Measurements from ENCODE around the gene C5orf46.

C5orf46 gene

GRCh38 chr5:147858565-147858964 lies 47.8 kb downstream of the C5orf46 start:
- no peak for DNase-seq (ENCODE audit: low read depth in 3 of 3)

GRCh38 chr5:147857302-147858129 lies 48.8 kb downstream of the C5orf46 start:
- DNase-seq (ENCODE audit: low read depth in 3 of 3) = peak in 2 of 3 experiments; percentile 5 to 16

DNA sequence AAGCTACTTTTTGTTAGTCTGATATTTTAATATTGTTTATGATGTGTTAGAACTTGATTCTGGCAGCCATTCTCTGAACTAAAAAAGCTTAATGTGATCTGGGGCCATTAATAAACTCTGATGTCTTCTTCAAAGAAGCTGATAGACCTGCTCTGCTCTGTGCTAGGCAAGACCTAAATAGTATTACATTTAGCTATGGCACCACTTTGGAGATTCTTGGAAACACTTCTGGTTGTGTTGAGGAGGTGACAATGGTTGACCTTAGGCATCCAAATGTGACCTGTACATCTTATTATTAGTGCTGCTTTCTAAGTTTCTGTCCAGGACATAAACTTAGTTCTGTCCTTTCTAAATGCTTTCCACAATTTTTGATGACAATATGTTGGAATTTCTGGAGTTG lies 49.5 kb downstream of the C5orf46 start:
- no peak for DNase-seq (ENCODE audit: low read depth in 3 of 3)

DNA sequence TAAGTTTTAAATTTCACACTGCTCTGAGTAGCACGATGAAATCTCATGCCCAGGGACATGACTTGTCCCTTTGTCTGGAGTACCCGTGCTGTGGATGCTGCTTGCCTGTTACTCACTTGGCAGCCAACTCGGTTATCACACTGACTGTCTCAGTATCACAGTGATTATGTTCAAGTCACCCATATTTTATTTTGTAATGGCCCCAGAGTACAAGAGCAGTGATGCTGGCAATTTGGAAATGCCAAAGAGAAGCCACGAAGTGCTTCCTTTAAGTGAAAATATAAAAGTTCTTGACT lies 50.6 kb downstream of the C5orf46 start:
- DNase-seq (ENCODE audit: low read depth in 3 of 3) = no peak

DNA sequence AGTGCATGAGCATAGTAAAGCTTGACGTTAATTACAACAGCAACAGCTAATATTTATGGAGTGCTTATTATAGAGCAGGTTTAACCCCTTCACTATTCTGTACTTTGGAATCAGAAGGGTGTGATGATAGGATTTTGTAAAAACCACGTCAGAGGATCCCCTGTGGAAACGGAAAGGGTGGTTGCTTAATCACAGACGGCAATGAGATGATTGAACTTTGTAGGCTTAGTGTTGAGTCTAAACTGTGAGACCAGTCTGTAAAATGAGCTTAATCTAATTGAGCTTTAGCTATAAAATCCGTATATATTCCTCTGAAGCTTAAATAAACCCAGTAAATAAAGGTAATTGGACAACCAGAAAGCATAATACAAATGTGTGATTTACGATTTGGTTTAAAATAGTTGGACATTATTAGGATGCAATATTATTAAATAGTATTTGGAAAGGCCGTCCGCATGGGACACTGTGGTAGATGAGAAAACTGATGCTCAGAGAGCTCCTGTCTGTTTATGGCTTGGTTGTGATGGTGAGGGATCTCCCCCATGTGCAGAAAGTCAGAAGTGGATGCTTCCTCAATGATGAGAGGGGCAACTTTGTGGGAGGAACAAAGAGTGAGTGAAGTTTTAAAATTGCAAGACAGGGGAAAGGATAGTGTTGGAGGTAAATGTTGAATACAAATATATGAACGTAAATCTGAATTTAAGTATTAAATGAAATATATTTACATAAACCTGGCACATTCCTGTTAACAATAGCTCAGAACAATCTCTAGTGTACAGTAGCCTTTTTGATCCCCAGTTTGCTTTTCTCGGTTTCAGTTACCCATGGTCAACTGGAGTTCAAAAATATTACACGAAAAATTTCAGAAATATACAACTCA lies 51.2 kb downstream of the C5orf46 start:
- DNase-seq (ENCODE audit: low read depth in 3 of 3) = no peak

- DNase-seq (ENCODE audit: low read depth in 3 of 3) = no peak
Observed at GRCh38 chr5:147854331-147854730, 52.0 kb downstream of the C5orf46 start.

- DNase-seq (ENCODE audit: low read depth in 3 of 3) = no peak
Observed at GRCh38 chr5:147853372-147853987, 52.9 kb downstream of the C5orf46 start.

- no peak for DNase-seq (ENCODE audit: low read depth in 3 of 3)
Observed at GRCh38 chr5:147852365-147852764, 54.0 kb downstream of the C5orf46 start.

- no peak for DNase-seq (ENCODE audit: low read depth in 3 of 3)
Observed at GRCh38 chr5:147851578-147851977, 54.8 kb downstream of the C5orf46 start.

DNA sequence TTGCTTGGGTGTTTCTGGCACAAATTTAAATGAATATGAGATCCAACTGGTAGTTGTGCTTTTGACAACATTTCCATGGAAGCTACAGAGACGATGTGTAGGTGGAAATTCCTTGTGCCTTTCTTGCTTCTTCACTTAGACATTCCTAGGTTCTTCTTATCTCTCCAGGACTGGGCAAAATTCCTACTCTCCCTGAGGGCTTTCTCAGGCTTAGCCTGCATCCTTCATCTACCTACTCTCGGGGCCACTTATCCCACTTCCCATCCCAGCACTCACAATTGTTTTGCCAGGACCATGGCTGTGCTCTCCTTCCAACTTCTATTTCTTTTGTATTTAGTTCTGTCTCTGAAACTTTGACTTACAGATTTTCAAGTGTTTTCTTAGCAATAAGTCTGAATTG lies 57.1 kb downstream of the C5orf46 start:
- no peak for DNase-seq (ENCODE audit: low read depth in 3 of 3)

DNA sequence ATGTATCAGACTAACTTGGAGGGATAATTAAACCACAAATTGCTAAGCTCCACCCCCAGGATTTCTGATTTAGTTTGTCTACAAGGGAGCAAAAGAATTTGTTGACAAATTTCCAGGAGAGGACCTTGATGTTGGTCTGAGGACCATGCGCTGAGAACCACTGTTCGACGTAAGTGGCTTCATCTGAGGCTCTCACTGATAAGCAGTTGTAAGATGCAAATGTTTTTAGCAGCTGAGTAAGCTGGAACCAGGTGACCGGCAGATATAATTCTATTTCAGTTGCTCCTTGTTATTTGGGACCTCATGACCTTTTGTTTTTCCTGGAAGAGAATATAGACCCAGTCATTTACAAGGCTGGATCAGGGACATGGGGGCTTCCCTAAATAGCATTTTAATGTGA lies 60.7 kb downstream of the C5orf46 start:
- no peak for DNase-seq (ENCODE audit: low read depth in 3 of 3)

DNA sequence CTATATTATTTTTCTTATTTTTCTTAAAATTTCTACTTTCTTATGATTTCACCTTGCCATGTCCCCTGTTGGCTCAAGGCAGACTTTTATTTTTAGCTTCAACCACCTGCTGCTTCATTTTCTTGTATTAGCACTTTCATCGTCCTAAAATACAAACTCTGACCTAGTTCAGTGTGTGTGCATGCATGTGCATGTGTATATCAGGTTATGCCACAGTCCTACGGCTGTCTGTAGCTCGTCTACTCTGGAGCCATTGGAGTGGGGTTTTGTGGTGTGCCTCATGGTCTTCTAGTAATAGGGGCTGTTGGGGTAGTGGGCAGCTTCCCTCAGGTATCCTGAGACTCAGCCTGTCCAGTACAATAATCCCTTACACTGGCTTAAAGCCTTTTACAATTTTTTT lies 61.5 kb downstream of the C5orf46 start:
- no peak for DNase-seq (ENCODE audit: low read depth in 3 of 3)

DNA sequence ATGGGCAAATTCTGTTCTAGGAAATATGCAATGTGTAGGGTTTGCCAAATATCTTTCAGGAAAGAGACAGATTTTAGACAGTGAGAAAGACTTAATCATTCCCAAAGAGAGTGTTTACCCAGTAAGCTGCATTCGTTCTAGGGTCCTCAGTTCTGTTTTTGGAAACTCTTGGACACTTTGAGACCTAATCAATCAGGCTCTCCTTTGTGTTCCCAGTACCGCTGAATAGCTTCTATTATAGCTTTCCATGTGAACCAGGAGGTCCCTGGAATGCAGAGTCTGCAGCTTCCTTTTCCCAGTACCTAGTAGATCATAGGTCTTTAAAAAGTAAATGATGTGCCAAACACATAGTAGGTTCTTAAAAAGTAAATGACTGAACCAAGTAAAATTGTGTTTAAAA lies 63.5 kb downstream of the C5orf46 start:
- no peak for DNase-seq (ENCODE audit: low read depth in 3 of 3)
